Fibroblast of mammary gland (primary cell): Measurements from ENCODE around the gene CIT.
A peak's percentile ranks its signal among the peaks of the same experiment; 100 is the strongest.
"Not testable (repeated sequence)": the region's sequence is repeated elsewhere in the genome, so short reads cannot be mapped to it uniquely, and the experiment has no call there.

Source experiments
- DNase-seq: peaks from one replicate; pipeline ENCODE4 v3.0.0-alpha.2; 2010; ENCODE audit warnings: low read depth
- H3K4me3 ChIP-seq: 2 replicates; pipeline ENCODE4 v1.5.1; 2011; ENCODE audit warnings: low read depth, mild to moderate bottlenecking, low read length, moderate library complexity; ENCODE audit not compliant: control insufficient read depth
- TF ChIP-seq, protein P1 (sequence below): conservative IDR thresholded peaks from 2 replicates; pipeline ENCODE4 v1.5.1; 2011; ENCODE audit warnings: low read depth, low read length, inconsistent platforms; ENCODE audit not compliant: control insufficient read depth, insufficient read depth

Gene CIT

DNA sequence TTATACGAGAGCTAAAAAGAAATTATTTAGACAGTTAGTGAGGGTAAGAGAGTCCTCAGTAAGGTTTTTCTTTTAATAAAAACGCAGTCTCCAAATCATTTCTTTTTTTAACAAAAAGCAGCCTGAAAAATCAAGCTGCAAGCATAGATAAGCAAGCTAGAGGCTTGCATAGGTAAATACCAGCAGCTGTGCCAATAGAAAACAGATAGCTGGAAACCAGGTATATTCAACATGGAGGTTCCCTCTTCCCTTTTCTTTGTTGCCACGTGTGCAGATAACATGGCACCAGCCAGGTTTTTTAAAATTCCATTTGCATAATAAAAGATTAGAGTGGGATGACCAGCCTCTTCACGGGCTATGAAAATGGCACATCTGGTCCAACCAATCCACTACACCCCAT lies 215.2 kb downstream of the CIT start:
- DNase-seq, result no peak
- TF ChIP-seq, protein P1, sequence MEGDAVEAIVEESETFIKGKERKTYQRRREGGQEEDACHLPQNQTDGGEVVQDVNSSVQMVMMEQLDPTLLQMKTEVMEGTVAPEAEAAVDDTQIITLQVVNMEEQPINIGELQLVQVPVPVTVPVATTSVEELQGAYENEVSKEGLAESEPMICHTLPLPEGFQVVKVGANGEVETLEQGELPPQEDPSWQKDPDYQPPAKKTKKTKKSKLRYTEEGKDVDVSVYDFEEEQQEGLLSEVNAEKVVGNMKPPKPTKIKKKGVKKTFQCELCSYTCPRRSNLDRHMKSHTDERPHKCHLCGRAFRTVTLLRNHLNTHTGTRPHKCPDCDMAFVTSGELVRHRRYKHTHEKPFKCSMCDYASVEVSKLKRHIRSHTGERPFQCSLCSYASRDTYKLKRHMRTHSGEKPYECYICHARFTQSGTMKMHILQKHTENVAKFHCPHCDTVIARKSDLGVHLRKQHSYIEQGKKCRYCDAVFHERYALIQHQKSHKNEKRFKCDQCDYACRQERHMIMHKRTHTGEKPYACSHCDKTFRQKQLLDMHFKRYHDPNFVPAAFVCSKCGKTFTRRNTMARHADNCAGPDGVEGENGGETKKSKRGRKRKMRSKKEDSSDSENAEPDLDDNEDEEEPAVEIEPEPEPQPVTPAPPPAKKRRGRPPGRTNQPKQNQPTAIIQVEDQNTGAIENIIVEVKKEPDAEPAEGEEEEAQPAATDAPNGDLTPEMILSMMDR, result no peak
- H3K4me3 ChIP-seq, result no peak overlapping the region

GRCh38 chr12:119660076-119660475 lies 217.0 kb downstream of the CIT start:
- DNase-seq, result no peak
- H3K4me3 ChIP-seq, result no peak overlapping the region
- TF ChIP-seq, protein P1, result no peak

DNA sequence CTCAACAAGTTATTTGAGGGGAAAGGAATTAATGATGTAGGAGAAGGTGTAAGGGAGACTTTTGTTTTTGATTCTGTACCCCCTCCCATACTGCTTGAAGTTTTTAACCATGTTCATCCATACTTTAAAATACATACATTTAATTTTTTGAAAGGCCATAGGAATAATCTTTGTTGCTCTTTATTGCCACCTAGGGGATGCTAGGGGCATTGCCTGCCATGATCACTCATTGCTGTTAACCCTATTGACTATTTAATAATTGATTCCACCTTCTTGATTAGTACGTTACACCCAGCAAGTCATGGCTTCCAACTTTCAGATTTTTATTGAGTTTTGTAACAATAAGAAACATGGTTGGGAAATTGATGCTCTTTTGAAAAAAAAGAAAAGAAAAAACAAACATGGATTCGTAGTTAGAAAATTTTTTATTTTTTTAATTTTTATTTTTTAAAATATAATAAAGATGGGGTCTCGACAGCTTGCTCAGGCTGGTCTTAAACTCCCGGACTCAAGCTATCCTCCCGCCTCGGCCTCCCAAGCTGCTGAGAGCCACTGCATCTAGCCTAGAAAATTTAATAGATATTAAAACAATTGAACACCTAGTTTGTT lies 217.7 kb downstream of the CIT start:
- TF ChIP-seq, protein P1, result peak; percentile 97
- DNase-seq, result peak; percentile 35
- no peak overlapping the region for H3K4me3 ChIP-seq

GRCh38 chr12:119658166-119658565 lies 219.0 kb downstream of the CIT start:
- H3K4me3 ChIP-seq, DNase-seq: not testable (repeated sequence)

DNA sequence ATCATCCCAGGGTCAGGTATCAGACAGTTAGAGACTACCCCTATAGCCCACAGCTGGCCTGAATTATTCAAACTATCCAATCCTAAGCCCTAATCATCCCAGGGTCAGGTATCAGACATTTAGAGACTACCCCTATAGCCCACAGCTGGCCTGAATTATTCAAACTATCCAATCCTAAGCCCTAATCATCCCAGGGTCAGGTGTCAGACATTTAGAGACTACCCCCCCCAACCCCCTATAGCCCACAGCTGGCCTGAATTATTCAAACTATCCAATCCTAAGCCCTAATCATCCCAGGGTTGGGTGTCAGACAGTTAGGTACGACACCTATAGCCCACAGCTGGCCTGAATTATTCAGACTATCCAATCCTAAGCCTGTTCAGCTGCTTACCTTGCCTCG lies 220.1 kb downstream of the CIT start:
- not testable (repeated sequence) for DNase-seq, H3K4me3 ChIP-seq

GRCh38 chr12:119652665-119653064 lies 224.5 kb downstream of the CIT start:
- no peak for DNase-seq
- TF ChIP-seq, protein P1, result no peak
- no peak overlapping the region for H3K4me3 ChIP-seq

GRCh38 chr12:119649202-119649808 lies 227.8 kb downstream of the CIT start:
- no peak overlapping the region for H3K4me3 ChIP-seq
- DNase-seq, result no peak
- TF ChIP-seq, protein P1, result peak; percentile 74
